ENCODE data around the gene SRGAP2. TPM values are rescaled to one million over a fixed set of nuclear protein-coding genes. Genes with fewer than 3 reads are reported as not detected.
A peak's percentile ranks its signal among the peaks of the same experiment; 100 is the strongest.
"Not testable (repeated sequence)": the region's sequence is repeated elsewhere in the genome, so short reads cannot be mapped to it uniquely, and the experiment has no call there.

Gene SRGAP2
- total and polyA plus RNA-seq, 12 donors: 18.9 to 119 (median 56.0) TPM

GRCh38 chr1:206240288-206240687 lies 36.9 kb downstream of the SRGAP2 start:
- intact Hi-C loops (cut with DNase I); H3K36me3 ChIP-seq (replicated peaks in 1 of 2); H3K4me3 ChIP-seq; H3K27me3 ChIP-seq; H3K4me1 ChIP-seq (replicated peaks in 1 of 2); H3K9me3 ChIP-seq (replicated peaks in 1 of 3); H3K27ac ChIP-seq: not testable (repeated sequence)
- peak in 1 of 7 donors; percentile 1 for DNase-seq
- 67 to 80% (median 72%) methylated on average over 4 of the region's 4 CpGs for WGBS, 4 donors

DNA sequence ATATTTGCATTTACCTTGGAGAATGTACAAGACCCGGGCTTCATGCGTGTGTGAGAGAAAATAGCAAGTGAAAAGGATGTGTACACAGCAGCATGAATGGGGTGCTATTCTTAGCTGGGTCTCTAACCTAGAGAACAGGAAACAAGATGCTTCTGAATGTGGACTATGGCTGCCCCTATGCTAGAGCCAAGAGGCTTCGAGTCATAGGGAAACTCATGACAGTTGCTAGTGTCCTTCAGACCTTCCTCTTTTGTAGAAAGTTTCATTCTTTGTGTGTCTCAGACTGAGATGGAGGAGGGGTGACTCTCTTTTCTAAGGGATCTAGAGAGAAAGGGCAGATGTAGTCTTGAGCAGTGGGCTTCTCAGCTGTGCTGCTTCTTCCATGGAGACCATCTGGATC lies 40.0 kb downstream of the SRGAP2 start:
- H3K4me1 ChIP-seq (replicated peaks in 1 of 2): not testable (repeated sequence)

DNA sequence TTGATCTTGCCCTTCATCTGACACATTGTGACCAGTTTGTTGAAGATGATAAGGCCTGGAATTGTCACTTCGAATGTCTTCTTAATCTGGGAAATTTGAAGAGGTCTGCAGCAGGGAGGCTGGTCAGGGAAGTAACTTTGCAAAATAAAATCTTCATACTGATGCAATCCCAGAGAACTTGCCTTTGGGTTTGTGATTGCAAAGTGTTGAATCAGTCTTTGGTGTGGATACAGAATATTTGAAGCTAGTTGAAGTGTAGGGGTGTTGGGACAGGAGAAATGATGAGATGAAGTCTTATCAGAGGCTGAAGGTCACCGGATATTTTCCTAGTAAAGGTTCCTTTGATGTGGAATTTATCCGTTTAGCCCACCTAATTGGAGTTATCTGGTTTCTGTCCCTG lies 42.1 kb downstream of the SRGAP2 start:
- DNase-seq; H3K4me3 ChIP-seq; H3K36me3 ChIP-seq (replicated peaks in 1 of 2); H3K9me3 ChIP-seq (replicated peaks in 1 of 3); H3K4me1 ChIP-seq (replicated peaks in 1 of 2); H3K27me3 ChIP-seq; intact Hi-C loops (cut with DNase I); H3K27ac ChIP-seq: not testable (repeated sequence)
- 36 to 57% (median 45%) methylated on average over 1 of the region's 3 CpGs for WGBS, 4 donors

More for the DNA sequence above, 40.0 kb downstream of the SRGAP2 start:
- 0 to 47% (median 31%) methylated on average over 1 to 3 of the region's 3 CpGs for WGBS, 4 donors
- H3K9me3 ChIP-seq (replicated peaks in 1 of 3); H3K27ac ChIP-seq; H3K27me3 ChIP-seq; H3K36me3 ChIP-seq (replicated peaks in 1 of 2); intact Hi-C loops (cut with DNase I); H3K4me3 ChIP-seq: not testable (repeated sequence)
- peak in 4 of 7 donors; percentile 17 to 57 (median 26) for DNase-seq

- no CpG with 5 or more reads among the region's 10 CpGs for WGBS, 4 donors
- not testable (repeated sequence) for H3K9me3 ChIP-seq (replicated peaks in 1 of 3)
Measured at GRCh38 chr1:206246129-206246886, 43.0 kb downstream of the SRGAP2 start.

DNA sequence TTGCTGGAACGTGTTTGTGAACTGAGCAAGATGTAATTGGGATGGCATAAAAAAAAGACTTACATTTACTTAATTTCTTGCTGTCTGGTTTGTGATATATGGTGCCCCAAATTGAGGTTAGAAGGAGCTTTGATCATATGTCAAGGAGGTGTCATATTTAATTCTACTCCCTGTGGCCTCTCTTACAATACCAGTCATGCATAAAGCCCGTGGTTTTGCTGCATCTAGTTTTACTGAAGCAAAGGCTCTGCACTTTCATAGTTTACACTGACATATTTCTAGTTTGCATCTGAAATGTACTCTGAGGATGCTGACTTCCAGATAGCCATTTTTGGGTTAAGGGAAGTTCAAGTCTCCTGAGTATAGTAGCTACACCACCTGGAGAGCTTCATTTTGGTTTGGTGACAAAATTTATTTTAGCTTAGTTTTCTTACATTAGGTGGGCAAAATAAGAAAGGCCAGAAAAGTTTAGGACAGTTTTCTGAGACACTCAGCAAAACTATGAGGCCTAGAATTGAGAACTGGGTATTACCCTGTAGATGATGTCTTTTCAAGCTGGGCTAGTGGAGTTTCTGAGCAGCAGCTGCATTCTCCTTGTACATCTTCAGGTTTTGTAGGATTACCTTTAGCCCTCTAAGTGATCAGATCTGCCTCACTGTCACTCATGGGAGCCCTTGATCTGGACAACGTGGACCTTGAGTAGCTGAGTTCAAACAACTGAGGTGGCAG lies 47.8 kb downstream of the SRGAP2 start:
- H3K4me1 ChIP-seq (replicated peaks in 1 of 2); H3K9me3 ChIP-seq (replicated peaks in 1 of 3): not testable (repeated sequence)
- 76 to 100% (median 82%) methylated on average over 1 to 2 of the region's 3 CpGs for WGBS, 4 donors

More at GRCh38 chr1:206246129-206246886, 43.0 kb downstream of the SRGAP2 start:
- H3K27ac ChIP-seq; H3K36me3 ChIP-seq (replicated peaks in 1 of 2); DNase-seq; H3K4me3 ChIP-seq; H3K4me1 ChIP-seq (replicated peaks in 1 of 2); intact Hi-C loops (cut with DNase I); H3K27me3 ChIP-seq: not testable (repeated sequence)

GRCh38 chr1:206252680-206253335 lies 49.5 kb downstream of the SRGAP2 start:
- H3K4me3 ChIP-seq; H3K27ac ChIP-seq; intact Hi-C loops (cut with DNase I): not testable (repeated sequence)

More for the DNA sequence above, 47.8 kb downstream of the SRGAP2 start:
- H3K27ac ChIP-seq; DNase-seq; H3K4me3 ChIP-seq; intact Hi-C loops (cut with DNase I); H3K27me3 ChIP-seq; H3K36me3 ChIP-seq (replicated peaks in 1 of 2): not testable (repeated sequence)

More at GRCh38 chr1:206252680-206253335, 49.5 kb downstream of the SRGAP2 start:
- not testable (repeated sequence) for H3K4me1 ChIP-seq (replicated peaks in 1 of 2); H3K27me3 ChIP-seq; DNase-seq; H3K9me3 ChIP-seq (replicated peaks in 1 of 3); H3K36me3 ChIP-seq (replicated peaks in 1 of 2)
- WGBS, 4 donors: 59 to 80% (median 76%) methylated on average over 1 to 7 of the region's 8 CpGs

Other genes starting within 250 kb of the SRGAP2 start
- gene RAB7B, start 200.1 kb upstream of the SRGAP2 start, total RNA-seq: 1 to 10 TPM in 2 of 9 donors, under 1 TPM in 7; 0.17 to 1.9 (median 0.67) TPM
- gene RAB7B, start 200.1 kb upstream of the SRGAP2 start, polyA plus RNA-seq: 1 to 10 TPM in 2 of 3 donors, under 1 TPM in 1; 0.88 to 3.5 (median 1.0) TPM
- gene CTSE, start 179.6 kb upstream of the SRGAP2 start, total RNA-seq: under 1 TPM in 1 of 9 donors, not detected in 8; 0.11 TPM
- under 1 TPM in 1 of 3 donors, not detected in 2; 0.07 TPM for gene CTSE, start 179.6 kb upstream of the SRGAP2 start, polyA plus RNA-seq
- gene RHEX, start 150.4 kb upstream of the SRGAP2 start, total RNA-seq: under 1 TPM in 1 of 9 donors, not detected in 8; 0.33 TPM
- under 1 TPM in 2 of 3 donors, not detected in 1; 0.13 to 0.17 TPM for gene RHEX, start 150.4 kb upstream of the SRGAP2 start, polyA plus RNA-seq
- gene AVPR1B, start 86.2 kb upstream of the SRGAP2 start, total RNA-seq: not detected
- not detected for gene AVPR1B, start 86.2 kb upstream of the SRGAP2 start, polyA plus RNA-seq
- 1 to 10 TPM in 8 of 9 donors, under 1 TPM in 1; 0.52 to 8.9 (median 3.9) TPM for gene FAM72A, start 702 bp upstream of the SRGAP2 start, total RNA-seq
- gene FAM72A, start 702 bp upstream of the SRGAP2 start, polyA plus RNA-seq: 1 to 10 TPM; 1.5 to 3.1 (median 2.6) TPM